NK-92 (cell line): ENCODE measurements around the gene PTPRD.

ENCODE experiments used
- DNase-seq: peaks from one replicate; lab custom pipeline; 2025; ENCODE audit not compliant: unreplicated experiment; lab: John Stamatoyannopoulos, UW

PTPRD gene

DNA sequence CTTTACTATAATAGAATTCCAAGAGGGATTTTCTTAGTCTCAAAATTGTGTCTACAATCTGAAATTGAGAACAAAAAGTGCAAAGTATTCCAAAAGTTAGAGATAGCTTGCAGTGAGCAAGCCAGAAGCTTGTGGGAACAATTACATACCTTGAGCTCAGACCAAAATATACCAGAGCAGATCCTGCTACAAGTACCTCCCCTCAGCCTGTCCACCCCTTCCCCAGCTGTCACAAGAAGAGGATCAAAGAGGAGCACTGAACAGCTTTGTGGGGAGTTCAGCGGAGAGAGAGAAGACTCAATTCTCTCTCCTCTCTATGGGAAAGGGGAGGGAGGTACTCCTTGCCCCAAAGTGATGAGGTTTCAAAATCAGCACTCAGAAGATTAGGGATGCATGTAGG lies 1944.1 kb downstream of the PTPRD start:
- DNase-seq = no peak

DNA sequence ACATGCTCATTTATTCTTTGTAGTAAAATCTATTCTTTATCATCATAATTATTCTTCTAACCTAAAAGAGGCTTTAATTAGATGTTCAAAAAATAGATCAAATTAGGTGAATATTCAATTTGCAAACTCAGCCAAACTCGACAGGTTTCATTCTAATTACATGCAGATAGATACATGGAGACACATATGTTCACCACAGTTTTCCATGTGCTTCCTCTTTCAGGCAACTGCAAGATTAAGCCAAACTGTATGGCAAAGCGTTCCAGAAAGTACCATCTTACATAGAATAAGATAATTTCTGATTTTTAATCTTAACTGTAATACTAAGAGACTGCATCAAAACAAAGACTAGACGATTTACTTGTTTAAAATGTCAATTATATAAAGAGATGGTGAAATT lies 1944.6 kb downstream of the PTPRD start:
- no peak for DNase-seq

DNA sequence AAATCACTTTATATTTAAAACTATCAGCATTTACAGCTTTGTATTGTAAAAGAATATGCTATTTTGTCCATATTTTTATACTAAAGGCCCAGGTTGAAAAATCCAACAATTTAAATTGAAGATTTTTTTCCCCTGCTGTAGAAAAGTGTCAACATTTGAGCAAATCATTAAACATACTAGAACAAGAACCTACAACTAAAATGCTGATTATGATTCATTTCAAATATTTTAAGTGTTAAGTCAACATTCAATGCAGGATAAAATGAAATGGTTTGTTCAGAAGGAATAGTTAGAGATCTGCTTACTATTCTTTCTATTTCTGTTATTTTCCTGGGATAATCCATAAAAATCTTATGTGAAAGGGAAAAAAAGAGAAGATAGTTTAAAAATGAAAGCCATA lies 1946.7 kb downstream of the PTPRD start:
- DNase-seq = no peak

DNA sequence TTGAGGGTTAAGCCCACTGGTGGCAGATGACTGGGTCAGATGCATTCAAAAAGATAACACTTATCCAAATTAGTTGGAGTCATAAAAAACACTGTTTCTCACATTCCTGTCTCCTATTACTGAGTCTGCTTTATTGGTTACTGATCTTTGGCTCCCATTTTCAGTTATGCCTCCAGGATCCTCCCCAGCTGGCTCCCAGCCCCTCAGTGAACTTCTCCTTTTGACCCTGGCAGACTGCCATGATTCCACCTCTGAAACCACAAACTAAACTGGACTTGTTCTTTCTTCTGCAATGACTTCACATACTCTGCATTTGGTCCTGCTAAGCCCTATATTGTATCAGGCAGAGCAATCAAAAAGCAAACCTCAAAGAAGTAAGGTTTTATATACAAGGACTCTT lies 1952.4 kb downstream of the PTPRD start:
- DNase-seq = no peak

DNA sequence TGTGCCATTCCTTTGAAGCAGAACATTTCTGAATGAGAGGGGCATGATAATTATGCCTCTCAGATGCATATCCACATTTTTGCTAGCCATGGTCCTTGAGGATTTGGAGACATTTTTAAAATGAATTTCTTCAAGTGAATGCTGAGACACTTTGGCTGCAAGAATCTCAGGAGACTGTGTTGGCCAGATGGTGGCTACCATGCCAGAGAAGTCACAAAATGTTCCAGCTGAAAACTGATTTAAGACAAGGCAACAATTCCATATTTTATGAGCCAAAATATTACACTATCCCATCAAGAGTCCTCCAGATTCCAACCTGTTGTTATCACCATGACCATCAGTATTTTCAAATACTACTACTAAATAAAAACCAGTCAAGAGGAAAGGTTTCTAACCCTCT lies 1953.7 kb downstream of the PTPRD start:
- no peak for DNase-seq

DNA sequence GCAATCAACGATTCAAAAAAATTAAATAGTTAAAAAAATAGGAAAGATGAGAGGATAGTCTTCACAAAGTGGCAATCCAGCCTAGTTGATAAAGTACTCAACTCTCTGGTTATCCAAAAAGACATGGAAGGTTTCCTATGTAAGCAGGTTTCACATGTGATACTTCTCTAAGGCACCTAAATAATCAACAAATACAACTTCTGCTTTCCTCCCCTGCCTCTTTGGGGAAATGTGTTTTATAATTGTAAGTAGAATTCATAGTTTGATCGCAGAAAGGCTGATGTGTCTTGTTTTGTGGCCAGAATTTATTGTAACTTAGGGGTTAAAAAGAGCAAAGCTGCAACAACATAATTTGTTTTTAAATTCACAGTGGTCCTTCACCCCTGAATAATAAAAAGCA lies 1957.7 kb downstream of the PTPRD start:
- DNase-seq = no peak

DNA sequence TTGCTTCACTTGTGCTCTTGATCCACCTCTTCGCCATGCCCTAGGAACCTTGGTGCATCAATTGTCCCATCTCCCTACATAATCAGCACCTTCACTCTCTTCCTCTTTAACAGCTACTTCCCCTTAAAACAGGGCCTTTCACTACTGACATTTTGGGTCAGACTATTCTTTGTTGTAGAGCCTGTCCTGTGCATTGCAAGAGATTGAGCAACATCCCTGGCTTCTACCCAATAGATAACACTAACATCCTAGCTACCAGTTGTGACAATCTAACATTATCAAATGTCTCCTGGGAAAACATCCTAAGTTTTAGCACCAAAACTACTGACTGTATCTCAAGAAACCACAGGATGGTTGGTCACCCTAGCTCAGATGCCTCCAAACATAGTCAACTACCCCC lies 1958.9 kb downstream of the PTPRD start:
- no peak for DNase-seq

DNA sequence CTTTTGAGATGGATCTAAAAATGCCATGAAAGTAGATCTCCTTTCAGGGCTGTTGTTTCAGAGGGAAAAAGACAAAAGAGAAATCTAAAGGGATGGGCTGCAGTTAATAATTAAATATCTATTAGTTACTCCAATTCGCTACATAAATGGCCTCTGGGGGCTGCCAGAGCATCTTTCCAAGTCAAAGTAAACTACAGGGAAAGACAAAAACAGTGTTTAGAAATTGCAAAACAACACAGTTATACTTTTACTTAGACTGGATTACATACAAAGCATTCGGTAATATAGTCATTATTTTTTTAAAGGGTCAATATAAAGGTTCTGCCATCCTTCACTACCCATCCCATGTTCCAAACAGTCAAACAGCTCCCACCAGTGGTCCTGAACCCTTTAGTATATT lies 1959.7 kb downstream of the PTPRD start:
- DNase-seq = no peak

GRCh38 chr9:8652255-8652654 lies 1960.5 kb downstream of the PTPRD start:
- DNase-seq = no peak

DNA sequence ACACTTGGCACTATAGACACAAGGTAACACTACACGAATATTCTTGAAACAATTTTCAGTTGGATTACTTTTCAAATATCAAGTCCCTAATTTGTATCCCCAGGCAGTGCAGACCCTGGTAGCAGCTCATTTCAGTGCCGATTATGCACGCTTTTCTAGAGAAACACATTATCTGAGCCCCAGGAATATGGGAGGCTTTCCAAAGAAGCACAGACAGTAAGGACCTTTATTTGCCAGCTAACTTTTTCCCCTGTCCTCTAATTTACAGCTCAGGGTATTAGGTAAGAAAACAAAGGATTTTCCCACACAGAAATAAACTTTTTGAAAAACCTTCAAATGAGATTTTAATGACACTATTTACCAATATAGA lies 1961.0 kb downstream of the PTPRD start:
- DNase-seq = no peak

DNA sequence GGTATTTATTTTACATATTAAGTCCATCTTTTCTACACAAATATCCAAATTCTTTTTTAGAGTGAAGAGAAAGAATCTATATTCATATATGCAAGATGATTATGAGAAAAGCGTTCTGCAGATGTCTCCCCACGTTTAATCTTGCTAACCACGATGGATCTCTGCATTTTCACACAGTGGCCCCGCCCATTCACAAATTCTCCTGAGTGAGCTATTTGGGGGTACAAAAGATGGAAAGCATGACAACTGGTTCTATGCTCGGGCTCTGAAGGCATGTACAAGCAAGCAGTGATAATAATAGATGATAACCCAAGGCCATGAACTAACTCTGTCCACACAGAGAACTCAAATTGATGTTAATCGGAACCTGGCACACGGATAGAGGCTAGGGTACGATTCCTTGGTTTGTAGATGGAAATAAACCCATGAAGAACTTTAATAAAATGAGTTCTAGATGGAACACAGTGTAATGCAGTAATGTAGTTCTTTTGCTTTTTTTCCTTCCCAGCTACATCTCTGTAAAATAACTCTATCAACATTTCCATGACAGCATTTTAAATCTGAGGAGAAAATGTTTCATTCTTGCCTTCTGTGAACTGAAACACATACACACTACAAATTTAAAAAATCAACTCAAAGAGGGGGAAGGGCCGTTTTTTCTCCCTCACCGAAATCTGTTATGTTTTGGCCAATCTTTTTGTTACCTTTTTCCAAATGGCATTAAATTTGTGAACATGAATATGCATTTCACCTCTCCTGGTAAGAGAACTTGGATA lies 1961.5 kb downstream of the PTPRD start:
- DNase-seq = no peak

- no peak for DNase-seq
Observed at GRCh38 chr9:8649807-8650206, 1963.0 kb downstream of the PTPRD start.

- no peak for DNase-seq
Observed at GRCh38 chr9:8649160-8649559, 1963.6 kb downstream of the PTPRD start.

- no peak for DNase-seq
Observed at GRCh38 chr9:8648271-8648845, 1964.4 kb downstream of the PTPRD start.

- no peak for DNase-seq
Observed at GRCh38 chr9:8647824-8648223, 1965.0 kb downstream of the PTPRD start.

DNA sequence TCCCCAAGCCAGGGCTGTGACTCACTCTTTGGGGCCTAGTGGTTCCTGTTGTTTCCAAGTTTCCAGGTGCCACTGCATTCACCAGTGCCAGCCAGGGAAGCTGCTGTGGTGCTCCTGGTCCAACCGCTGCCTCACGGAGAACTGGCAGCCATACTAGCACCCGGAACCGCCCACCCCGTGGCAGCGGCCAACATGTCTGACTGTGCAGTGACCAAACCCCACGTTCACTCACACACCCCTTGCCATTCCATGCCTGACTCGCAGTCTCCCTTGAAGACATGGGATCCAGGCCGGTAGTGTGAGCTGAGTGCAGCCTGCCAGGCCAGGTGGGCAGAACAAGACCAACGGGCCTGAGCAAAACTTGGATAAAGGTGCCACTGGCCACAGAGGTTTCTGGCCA lies 1968.2 kb downstream of the PTPRD start:
- DNase-seq = no peak

GRCh38 chr9:8643896-8644295 lies 1968.9 kb downstream of the PTPRD start:
- no peak for DNase-seq

DNA sequence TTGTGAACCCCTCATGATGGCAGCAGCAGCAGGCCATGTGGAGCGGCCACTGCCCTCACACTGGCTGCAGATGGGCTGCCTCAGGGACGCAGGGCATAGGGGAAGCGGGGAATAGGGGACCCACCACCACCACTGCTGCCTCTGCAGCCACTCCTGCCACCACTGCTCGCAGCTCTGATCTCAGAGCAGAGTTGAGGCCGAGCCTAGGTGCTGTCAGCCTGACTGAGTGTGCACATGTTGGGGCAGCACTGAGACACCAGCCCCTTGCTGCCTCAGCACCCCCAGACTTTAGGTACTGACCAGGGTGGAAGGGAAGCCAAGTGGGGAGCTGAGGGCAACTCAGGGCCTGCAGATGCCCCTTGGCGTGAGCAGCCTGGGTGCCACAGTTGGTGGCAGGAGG lies 1969.3 kb downstream of the PTPRD start:
- DNase-seq = no peak

- DNase-seq = no peak
Observed at GRCh38 chr9:8640761-8641160, 1972.0 kb downstream of the PTPRD start.

DNA sequence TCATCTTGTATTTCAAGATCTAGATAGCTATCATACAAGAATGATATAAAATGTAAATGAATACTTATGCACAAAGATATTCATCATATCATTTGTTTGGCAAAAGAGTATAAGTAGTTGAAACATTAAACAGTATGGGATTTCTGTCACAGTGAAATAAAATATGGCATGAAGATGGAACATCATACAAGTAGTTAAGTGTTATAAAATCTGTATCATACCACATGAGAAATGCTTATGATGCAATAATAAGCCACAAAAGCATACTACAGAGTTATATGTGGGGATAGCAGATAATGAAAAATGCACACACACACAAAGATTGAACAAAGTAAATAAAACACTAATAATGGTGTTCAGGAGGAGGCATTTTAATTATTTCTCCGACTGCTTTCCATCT lies 1975.2 kb downstream of the PTPRD start:
- DNase-seq = no peak

- DNase-seq = no peak
Observed at GRCh38 chr9:8633784-8634183, 1979.0 kb downstream of the PTPRD start.

DNA sequence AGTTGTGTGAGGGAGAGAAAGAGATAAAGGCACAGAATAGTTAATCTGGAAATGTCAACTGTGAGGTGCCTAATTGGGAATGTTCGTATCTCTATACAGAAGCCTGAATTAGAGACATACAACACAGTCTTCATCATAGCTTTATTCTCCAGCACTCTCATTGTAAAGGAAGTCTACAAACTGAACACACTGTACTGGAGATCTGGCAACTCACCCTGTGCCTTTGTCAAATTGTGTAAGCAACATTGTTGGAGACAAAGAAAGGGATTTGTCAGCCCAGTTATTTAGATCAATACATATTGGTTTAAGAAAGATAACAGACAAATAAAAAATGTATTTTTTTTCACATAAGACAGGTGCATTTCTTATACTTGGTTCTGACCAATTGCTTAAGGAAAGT lies 1980.3 kb downstream of the PTPRD start:
- DNase-seq = no peak

DNA sequence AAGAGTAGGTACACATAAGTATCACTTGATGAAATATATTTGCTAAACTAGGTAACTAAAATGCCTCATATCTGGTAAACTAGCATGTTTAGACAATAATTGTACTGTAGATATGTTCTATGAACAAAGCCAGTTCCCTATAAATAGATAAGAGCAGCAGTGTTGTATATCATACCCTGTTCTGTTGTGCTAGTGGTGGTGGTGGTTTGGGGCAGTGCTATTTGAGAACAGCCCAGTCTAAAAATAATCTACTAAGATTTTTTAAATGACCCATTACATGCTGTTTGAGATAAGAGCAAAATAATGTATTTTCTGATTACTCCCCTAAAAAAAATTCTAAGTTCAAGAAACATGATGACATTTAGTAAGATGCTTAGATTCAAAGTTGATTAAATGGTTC lies 1984.0 kb downstream of the PTPRD start:
- DNase-seq = no peak
